ENCODE results near the gene FAM124A. TPM values are rescaled to one million over a fixed set of nuclear protein-coding genes. Genes with fewer than 3 reads are reported as not detected.

FAM124A gene
- total RNA-seq, 1 experiment from 2014 or later = not detected

DNA sequence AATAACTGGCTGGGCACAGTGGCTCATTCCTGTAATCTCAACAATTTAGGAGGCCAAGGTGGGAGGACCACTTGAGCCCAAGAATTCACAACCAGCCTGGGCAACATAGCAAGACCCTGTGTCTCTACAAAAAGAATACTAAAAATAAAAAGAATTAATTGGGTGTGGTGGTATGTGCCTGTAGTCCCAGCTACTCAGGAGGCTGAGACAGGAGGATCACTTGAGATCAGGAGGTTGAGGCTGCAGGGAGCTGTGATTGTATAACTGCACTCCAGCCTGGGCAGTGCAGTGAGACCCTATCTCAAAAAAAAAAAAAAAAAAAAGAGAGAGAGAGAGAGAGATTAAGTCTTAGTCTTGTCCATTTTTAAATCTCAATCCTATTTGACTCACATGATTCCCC, 81.7 kb downstream of the FAM124A start:
- intact Hi-C loops (cut with micrococcal nuclease; ENCODE audit: unreplicated experiment) = no loop called here
- Histone ChIP-seq H3K27ac (no peak overlapping the region), H3K36me3 (ENCODE audit: low read depth) (no peaks in the 10 kb centered on the region), H3K4me3 (no peak overlapping the region), H3K4me2 (no peak overlapping the region), H4K20me1 (ENCODE audit: insufficient read depth) (no peaks in the 10 kb centered on the region), H3K27me3 (ENCODE audit: insufficient read depth, low read depth) (peaks cover 29% of the 10 kb centered on the region), H3K9me3 (ENCODE audit: insufficient read depth, low read depth) (no peaks in the 10 kb centered on the region), H2AFZ (no peak overlapping the region), H3K9me2 (ENCODE audit: insufficient read depth) (no peaks in the 10 kb centered on the region), H3K4me1 (replicated peaks; ENCODE audit: insufficient read depth) (no peaks in the 10 kb centered on the region), H3F3A (ENCODE audit: insufficient read depth, low read depth) (no peaks in the 10 kb centered on the region), H3K79me2 (ENCODE audit: low read depth) (no peaks in the 10 kb centered on the region)
- no peak for TF ChIP-seq EZH2 (IDR thresholded peaks at IDR 0.05; ENCODE audit: low read depth)
- TF ChIP-seq, protein P1, sequence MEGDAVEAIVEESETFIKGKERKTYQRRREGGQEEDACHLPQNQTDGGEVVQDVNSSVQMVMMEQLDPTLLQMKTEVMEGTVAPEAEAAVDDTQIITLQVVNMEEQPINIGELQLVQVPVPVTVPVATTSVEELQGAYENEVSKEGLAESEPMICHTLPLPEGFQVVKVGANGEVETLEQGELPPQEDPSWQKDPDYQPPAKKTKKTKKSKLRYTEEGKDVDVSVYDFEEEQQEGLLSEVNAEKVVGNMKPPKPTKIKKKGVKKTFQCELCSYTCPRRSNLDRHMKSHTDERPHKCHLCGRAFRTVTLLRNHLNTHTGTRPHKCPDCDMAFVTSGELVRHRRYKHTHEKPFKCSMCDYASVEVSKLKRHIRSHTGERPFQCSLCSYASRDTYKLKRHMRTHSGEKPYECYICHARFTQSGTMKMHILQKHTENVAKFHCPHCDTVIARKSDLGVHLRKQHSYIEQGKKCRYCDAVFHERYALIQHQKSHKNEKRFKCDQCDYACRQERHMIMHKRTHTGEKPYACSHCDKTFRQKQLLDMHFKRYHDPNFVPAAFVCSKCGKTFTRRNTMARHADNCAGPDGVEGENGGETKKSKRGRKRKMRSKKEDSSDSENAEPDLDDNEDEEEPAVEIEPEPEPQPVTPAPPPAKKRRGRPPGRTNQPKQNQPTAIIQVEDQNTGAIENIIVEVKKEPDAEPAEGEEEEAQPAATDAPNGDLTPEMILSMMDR (conservative IDR thresholded peaks at IDR 0.05) = no peak
- DNase-seq = no peak
- BruUV-seq (replicated peaks) = no TSS peak
- ChIA-PET CTCF (no interaction called here), POLR2A (ENCODE audit: unreplicated experiment) (no interaction called here)

DNA sequence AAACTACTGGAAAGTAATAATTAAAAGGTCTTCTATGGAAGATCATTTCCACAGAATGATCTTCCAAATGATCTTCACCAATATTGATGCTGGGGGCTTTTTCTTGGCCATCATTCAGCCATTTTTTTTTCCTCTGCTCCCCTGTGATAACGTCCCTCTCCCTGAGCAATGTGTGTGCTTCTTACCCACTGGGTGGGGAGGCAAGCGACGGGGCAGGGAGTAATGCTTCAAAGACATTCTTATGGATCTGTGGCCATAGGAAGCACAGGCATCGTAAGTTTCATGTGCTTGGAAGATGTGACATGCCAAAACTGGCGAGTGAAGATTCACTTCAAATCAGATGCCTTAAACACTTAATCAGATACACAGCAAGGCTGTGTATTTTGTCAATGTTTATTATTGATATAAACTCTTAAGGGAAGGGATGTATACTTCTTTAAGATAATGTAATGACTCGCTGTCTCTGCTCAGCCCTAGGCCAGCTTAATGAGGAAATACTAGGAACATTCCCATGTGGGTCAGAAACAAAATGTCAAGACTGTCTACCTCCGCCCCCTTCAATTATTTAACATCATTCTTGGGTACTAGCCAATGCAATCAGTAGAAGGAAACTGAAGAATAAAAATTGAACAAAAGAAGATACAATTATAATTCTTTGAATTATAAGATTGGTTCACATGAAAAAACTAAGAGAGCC, 83.2 kb downstream of the FAM124A start:
- TF ChIP-seq EZH2 (IDR thresholded peaks at IDR 0.05; ENCODE audit: low read depth) = no peak
- TF ChIP-seq, protein P1 (conservative IDR thresholded peaks at IDR 0.05) = no peak
- no peaks in the 10 kb centered on the region for H3K9me2 ChIP-seq (ENCODE audit: insufficient read depth)
- POLR2A ChIA-PET (ENCODE audit: unreplicated experiment) = no interaction called here

DNA sequence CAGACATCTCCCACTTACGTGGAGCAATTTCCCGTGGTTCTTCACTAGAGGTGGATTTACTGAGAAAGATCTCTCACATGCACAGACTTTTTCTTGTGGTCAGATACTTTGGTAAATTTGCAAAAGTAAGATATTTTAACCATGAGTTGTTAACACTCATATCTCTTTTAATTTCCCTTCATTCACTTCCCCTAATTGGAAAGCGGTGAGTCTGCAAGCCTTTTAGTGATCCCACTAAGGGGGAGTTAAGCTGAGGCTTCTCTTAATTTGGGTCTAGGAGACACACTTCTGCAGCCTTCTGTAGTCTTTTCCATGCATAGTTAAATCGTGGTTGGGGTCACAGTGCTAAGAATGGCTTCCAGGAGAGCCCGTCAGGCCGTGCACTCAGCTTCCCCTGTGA, 86.6 kb downstream of the FAM124A start:
- TF ChIP-seq, protein P1 (conservative IDR thresholded peaks at IDR 0.05) = no peak
- TF ChIP-seq EZH2 (IDR thresholded peaks at IDR 0.05; ENCODE audit: low read depth) = no peak
- H3K27me3 ChIP-seq (ENCODE audit: insufficient read depth, low read depth) = peaks cover 33% of the 10 kb centered on the region
- no peak overlapping the region for H2AFZ ChIP-seq
- ChIA-PET POLR2A (ENCODE audit: unreplicated experiment) (interaction anchor here (0.6 kb wide), 1 partner anchor 250 kb away, joined by 8 read pairs; no protein-coding TSS in a partner anchor), CTCF (no interaction called here)
- H3K36me3 ChIP-seq (ENCODE audit: low read depth) = no peaks in the 10 kb centered on the region
- no peaks in the 10 kb centered on the region for H3K9me2 ChIP-seq (ENCODE audit: insufficient read depth)
- H3K4me3 ChIP-seq = no peak overlapping the region
- no peaks in the 10 kb centered on the region for H3K79me2 ChIP-seq (ENCODE audit: low read depth)
- H3K9me3 ChIP-seq (ENCODE audit: insufficient read depth, low read depth) = no peaks in the 10 kb centered on the region
- no TSS peak for BruUV-seq (replicated peaks)
- H3K4me2 ChIP-seq = no peak overlapping the region
- H3F3A ChIP-seq (ENCODE audit: insufficient read depth, low read depth) = no peaks in the 10 kb centered on the region
- no peaks in the 10 kb centered on the region for H3K4me1 ChIP-seq (replicated peaks; ENCODE audit: insufficient read depth)
- H4K20me1 ChIP-seq (ENCODE audit: insufficient read depth) = no peaks in the 10 kb centered on the region
- intact Hi-C loops (cut with micrococcal nuclease; ENCODE audit: unreplicated experiment) = no loop called here
- no peak overlapping the region for H3K27ac ChIP-seq
- no peak for DNase-seq

More for the DNA sequence above, 83.2 kb downstream of the FAM124A start:
- Histone ChIP-seq H3K4me1 (replicated peaks; ENCODE audit: insufficient read depth) (no peaks in the 10 kb centered on the region), H3K4me2 (no peak overlapping the region), H2AFZ (no peak overlapping the region), H3K4me3 (no peak overlapping the region), H3K36me3 (ENCODE audit: low read depth) (no peaks in the 10 kb centered on the region), H3K9me3 (ENCODE audit: insufficient read depth, low read depth) (no peaks in the 10 kb centered on the region), H3K27ac (no peak overlapping the region), H3K27me3 (ENCODE audit: insufficient read depth, low read depth) (peaks cover 16% of the 10 kb centered on the region), H4K20me1 (ENCODE audit: insufficient read depth) (no peaks in the 10 kb centered on the region), H3F3A (ENCODE audit: insufficient read depth, low read depth) (no peaks in the 10 kb centered on the region), H3K79me2 (ENCODE audit: low read depth) (no peaks in the 10 kb centered on the region)
- intact Hi-C loops (cut with micrococcal nuclease; ENCODE audit: unreplicated experiment) = no loop called here
- no TSS peak for BruUV-seq (replicated peaks)
- CTCF ChIA-PET = no interaction called here
- no peak for DNase-seq

All from PC-9 (cell line).